GM19455 (cell line): ENCODE data around the gene MXD3.
"Not testable (repeated sequence)": the region's sequence is repeated elsewhere in the genome, so short reads cannot be mapped to it uniquely, and the experiment has no call there.

Experiments used
- ATAC-seq: cut with Tn5 transposase; IDR thresholded peaks from one replicate; pipeline ENCODE4 v1.9.1; 2021; ENCODE audit not compliant: unreplicated experiment

The MXD3 gene

GRCh38 chr5:177311723-177312648, at the start of gene MXD3:
Gene MXD3 (minus strand): TSS chr5:177311898. CDS start chr5:177311830, 68 bp downstream.
- peak; percentile 65 for ATAC-seq

DNA sequence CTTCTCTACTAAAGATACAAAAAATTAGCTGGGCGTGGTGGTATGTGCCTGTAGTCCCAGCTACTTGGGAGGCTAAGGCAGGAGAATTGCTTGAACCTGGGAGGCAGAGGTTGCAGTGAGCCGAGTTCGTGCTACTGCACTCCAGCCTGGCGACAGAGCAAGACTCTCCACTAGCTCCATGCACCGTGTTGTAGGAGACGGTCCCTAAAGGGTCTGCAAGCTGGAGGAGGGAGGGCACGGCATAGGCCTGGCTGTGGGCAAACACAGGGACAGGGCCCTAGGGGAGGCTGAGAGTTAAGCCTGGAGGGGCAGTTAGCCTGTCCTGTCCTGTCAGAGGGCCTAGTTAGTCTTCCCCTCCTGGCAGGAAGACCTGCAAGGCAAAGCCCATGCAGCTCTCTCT, 49.0 kb upstream of the MXD3 start:
- not testable (repeated sequence) for ATAC-seq

DNA sequence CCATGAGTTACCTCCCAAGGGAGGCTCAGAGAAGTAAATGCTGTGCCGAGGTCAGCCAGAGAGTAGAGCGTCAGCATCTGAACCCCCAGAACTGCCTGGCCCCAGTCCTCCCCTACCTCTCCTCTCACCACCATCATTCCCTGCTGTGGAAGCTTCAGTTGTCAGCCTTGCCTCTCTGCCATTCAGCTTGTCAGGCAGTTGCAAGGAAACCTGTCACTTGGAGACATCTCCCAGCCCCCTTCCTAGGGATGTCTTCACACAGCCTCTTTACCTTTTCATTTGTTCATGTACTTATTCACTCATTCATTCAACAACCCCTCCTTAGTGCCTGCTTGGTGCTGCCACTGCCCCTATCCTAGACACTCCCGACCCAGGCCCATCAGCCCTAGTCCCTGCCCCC, 48.2 kb upstream of the MXD3 start:
- ATAC-seq: no peak

DNA sequence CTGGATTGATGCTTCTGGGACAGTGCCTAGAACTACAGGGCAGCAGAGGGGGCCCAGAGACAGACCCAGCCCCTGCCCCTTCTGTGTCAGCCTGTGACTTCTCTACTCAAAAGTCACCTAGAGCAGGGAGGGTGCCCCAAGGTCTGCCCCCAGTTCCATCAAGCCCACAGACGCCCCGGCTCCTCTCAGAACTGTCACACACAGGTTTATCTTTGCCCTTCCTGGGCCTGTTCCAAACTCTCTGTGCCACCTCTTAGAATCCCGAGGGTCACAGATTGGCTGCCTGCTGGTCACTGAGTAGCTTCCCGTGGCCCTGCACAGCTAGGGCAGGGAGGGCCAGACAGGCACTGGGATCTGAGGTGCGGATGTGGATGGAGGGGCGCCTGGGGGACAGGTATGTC, 47.8 kb upstream of the MXD3 start:
- no peak for ATAC-seq

GRCh38 chr5:177358370-177358819, 46.7 kb upstream of the MXD3 start:
- ATAC-seq: no peak

- peak; percentile 90 for ATAC-seq
Observed at GRCh38 chr5:177357459-177358351, 46.0 kb upstream of the MXD3 start, which contains the start of gene RGS14. Gene RGS14 (plus strand): TSS chr5:177357924. CDS start chr5:177358025, 101 bp downstream.

DNA sequence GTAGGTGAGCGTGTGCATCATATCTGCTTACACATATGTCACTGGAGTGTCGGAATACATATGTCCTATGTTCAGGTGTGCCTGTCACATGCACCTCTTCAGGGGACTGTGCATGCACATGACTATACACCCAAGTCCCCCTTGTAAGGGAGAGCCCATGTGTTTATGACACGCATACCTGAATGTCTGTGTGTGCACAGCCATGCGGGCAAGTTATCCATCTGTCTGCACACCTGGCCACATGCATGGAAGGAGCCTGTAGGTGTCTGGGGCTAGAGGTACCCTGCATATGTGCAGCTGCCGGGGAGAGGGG, 45.4 kb upstream of the MXD3 start:
- no peak for ATAC-seq

GRCh38 chr5:177356746-177357145, 45.0 kb upstream of the MXD3 start:
- ATAC-seq: no peak

GRCh38 chr5:177355868-177356168, 44.1 kb upstream of the MXD3 start:
- ATAC-seq: no peak

GRCh38 chr5:177355162-177355867, 43.6 kb upstream of the MXD3 start:
- ATAC-seq: no peak

DNA sequence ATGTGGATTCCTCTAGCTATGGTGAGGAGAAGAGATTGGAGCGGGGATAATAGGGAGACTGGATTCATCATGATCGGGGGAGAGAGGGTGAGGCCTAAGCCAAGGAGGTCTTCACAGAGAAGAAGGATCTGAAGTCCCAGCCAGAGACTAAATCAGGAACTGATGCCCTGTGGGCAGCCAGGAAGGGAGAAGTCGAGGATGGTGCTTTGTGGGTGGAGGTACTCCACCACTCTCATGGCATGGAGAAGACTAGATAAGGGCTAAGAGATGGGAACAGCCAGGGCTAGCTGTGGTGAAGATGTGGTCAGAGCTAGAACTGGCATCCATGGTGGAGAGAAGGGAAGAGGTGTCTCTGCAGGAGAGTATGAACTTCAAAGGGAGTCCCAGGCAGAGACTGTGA, 43.0 kb upstream of the MXD3 start:
- ATAC-seq: no peak

GRCh38 chr5:177354256-177354655, 42.6 kb upstream of the MXD3 start:
- no peak for ATAC-seq

DNA sequence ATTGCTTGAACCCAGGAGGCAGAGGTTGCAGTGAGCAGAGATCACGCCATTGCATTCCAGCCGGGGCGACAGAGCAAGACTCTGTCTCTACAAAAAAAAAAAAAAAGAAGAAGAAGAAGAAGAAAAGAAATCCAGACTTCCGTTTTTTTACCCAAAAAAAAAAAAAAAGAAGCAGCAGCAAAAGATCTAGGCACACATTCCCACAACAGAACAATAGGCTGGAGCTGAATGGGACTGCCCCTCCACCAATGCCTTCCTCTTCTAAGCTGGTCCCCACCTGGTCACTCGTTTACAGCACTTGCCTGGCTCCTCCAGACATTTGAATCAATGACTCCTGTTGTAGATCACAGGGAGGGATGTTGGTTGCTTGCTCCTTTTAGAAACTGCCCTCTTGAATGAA, 41.4 kb upstream of the MXD3 start:
- ATAC-seq: no peak

- ATAC-seq: peak; percentile 88
Observed at GRCh38 chr5:177351392-177352329, 40.0 kb upstream of the MXD3 start, which contains the start of gene LMAN2. Gene LMAN2 (minus strand): TSS chr5:177351668. CDS start chr5:177351647, 21 bp downstream.

- ATAC-seq: no peak
Observed at GRCh38 chr5:177350776-177351391, 39.2 kb upstream of the MXD3 start.

GRCh38 chr5:177349762-177350161, 38.1 kb upstream of the MXD3 start:
- no peak for ATAC-seq

DNA sequence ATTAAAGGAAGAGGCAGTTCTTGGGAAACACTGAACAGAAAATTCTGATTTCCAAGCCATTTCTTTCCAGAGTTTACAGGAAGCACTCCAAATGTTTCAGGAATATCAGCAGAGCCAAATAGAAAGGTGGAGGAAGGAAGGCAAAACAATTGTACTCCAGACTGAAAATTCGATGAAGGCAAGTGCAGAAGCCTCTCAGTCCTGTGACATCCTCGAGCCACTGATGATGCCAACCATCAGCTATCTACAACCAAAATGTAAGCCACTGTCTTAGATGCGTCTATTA, 37.6 kb upstream of the MXD3 start:
- ATAC-seq: no peak

GRCh38 chr5:177347699-177348098, 36.0 kb upstream of the MXD3 start:
- no peak for ATAC-seq

- ATAC-seq: no peak
Observed at GRCh38 chr5:177346820-177347219, 35.1 kb upstream of the MXD3 start.

GRCh38 chr5:177344891-177345290, 33.2 kb upstream of the MXD3 start:
- ATAC-seq: no peak
